Nephron progenitor cell (in vitro differentiated cells): ENCODE results near the gene CABS1.

ENCODE experiments used
- DNase-seq: peaks from one replicate; pipeline ENCODE4 v3.0.0; 2021
- H3K27ac Mint-ChIP-seq: 2 replicates; pipeline ENCODE4 v1.8.0; 2021; ENCODE audit warnings: mild to moderate bottlenecking, moderate library complexity, mixed read lengths
- H3K27me3 Mint-ChIP-seq: 2 replicates; pipeline ENCODE4 v1.8.0; 2021; ENCODE audit warnings: mild to moderate bottlenecking, low read depth, mixed read lengths; ENCODE audit not compliant: poor library complexity
- H3K36me3 Mint-ChIP-seq: 2 replicates; pipeline ENCODE4 v1.8.0; 2021; ENCODE audit warnings: low read depth, mixed read lengths
- H3K4me1 Mint-ChIP-seq: 2 replicates; pipeline ENCODE4 v1.8.0; 2021; ENCODE audit warnings: mixed read lengths
- H3K4me3 Mint-ChIP-seq: 2 replicates; pipeline ENCODE4 v1.8.0; 2021; ENCODE audit warnings: mild to moderate bottlenecking, moderate library complexity, mixed read lengths
- H3K9me3 Mint-ChIP-seq: 2 replicates; pipeline ENCODE4 v1.8.0; 2021; ENCODE audit warnings: mild to moderate bottlenecking, moderate library complexity, mixed read lengths
- TF ChIP-seq, protein P1 (sequence below): fragments of 200-600 bp; sonication (generic); IDR thresholded peaks from 2 replicates; pipeline ENCODE4 v1.5.0; 2021; ENCODE audit warnings: antibody characterized with exemption

CABS1 gene

DNA sequence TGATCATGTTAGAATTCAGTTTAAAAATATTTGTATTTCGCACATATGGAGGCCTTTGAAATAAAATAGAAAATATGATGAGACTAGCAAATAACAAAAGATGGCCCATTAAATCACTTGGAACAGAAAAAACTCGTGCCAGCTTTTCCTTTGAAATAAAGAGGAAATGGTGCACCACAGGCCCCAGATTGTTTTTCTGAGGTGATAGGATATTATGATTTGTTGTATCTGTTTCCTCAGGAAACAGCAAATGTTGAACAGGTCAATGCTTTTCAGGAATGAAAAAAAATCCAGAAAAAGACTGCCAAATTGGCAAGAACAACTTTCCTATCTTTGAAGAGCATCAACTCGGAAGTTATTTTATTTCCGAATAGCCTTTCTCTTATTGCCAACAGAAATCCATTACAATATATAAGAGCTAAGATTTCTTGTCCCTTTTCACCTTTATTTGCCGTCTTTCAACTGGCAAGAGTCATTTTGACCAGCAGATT, 48.0 kb downstream of the CABS1 start, which contains the start of gene SMR3B:
Gene SMR3B (plus strand): TSS at position 441 of the 491 bp plus-strand sequence. CDS start 1,380 bp downstream, outside the sequence.
- Mint-ChIP-seq H3K27ac (no peak within 1 kb of the TSS), H3K4me1 (no peaks in the 10 kb centered on the region), H3K9me3 (no peaks in the 10 kb centered on the region), H3K4me3 (no peak within 1 kb of the TSS), H3K27me3 (no peaks in the 10 kb centered on the region), H3K36me3 (no peaks in the 10 kb centered on the region)
- TF ChIP-seq, protein P1, sequence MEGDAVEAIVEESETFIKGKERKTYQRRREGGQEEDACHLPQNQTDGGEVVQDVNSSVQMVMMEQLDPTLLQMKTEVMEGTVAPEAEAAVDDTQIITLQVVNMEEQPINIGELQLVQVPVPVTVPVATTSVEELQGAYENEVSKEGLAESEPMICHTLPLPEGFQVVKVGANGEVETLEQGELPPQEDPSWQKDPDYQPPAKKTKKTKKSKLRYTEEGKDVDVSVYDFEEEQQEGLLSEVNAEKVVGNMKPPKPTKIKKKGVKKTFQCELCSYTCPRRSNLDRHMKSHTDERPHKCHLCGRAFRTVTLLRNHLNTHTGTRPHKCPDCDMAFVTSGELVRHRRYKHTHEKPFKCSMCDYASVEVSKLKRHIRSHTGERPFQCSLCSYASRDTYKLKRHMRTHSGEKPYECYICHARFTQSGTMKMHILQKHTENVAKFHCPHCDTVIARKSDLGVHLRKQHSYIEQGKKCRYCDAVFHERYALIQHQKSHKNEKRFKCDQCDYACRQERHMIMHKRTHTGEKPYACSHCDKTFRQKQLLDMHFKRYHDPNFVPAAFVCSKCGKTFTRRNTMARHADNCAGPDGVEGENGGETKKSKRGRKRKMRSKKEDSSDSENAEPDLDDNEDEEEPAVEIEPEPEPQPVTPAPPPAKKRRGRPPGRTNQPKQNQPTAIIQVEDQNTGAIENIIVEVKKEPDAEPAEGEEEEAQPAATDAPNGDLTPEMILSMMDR = no peak
- DNase-seq = no peak
